Type B pancreatic cell (in vitro differentiated cells): ENCODE results near the gene SNX12. TPM values are rescaled to one million over a fixed set of nuclear protein-coding genes. Genes with fewer than 3 reads are reported as not detected.

Experiments used
- DNase-seq: peaks from one replicate; pipeline ENCODE4 v3.0.0; 2021; ENCODE audit warnings: mixed read lengths; ENCODE audit not compliant: unreplicated experiment; ENCODE audit errors: extremely low spot score
- H3K27ac Mint-ChIP-seq: 2 replicates; pipeline ENCODE4 v1.8.0; 2021; ENCODE audit warnings: mild to moderate bottlenecking, mixed read lengths
- H3K27me3 Mint-ChIP-seq: 2 replicates; pipeline ENCODE4 v1.8.0; 2021; ENCODE audit warnings: mixed read lengths
- H3K36me3 Mint-ChIP-seq: 2 replicates; pipeline ENCODE4 v1.8.0; 2021; ENCODE audit warnings: mixed read lengths
- H3K4me1 Mint-ChIP-seq: one replicate; pipeline ENCODE4 v1.8.0; 2021; ENCODE audit warnings: mixed read lengths; ENCODE audit not compliant: unreplicated experiment
- H3K4me3 Mint-ChIP-seq: 2 replicates; pipeline ENCODE4 v1.8.0; 2021; ENCODE audit warnings: mild to moderate bottlenecking, mixed read lengths
- H3K9me3 Mint-ChIP-seq: 2 replicates; pipeline ENCODE4 v1.8.0; 2021; ENCODE audit warnings: mixed read lengths
- CTCF ChIP-seq: fragments of 200-600 bp; sonication (generic); conservative IDR thresholded peaks from 2 replicates; pipeline ENCODE4 v1.5.0; 2021; ENCODE audit warnings: antibody characterized with exemption, mild to moderate bottlenecking
- long read RNA-seq: library from polyadenylated mRNA; unstranded; transcript quantifications from one replicate; pipeline ENCODE4 v2.0.0, GENCODE V29; 2020
- total RNA-seq: library from RNA; stranded (reverse); gene quantifications from 2 replicates; pipeline ENCODE4 v1.2.1, GENCODE V29; 2021; ENCODE audit warnings: low replicate concordance

The SNX12 gene
- 67.0 and 79.3 TPM in 2 replicates for total RNA-seq
- long read RNA-seq, partial matches to known transcripts = 0 of 17 reads
- long read RNA-seq, other reads (novel, unspliced or antisense) = 17 of 17 reads

DNA sequence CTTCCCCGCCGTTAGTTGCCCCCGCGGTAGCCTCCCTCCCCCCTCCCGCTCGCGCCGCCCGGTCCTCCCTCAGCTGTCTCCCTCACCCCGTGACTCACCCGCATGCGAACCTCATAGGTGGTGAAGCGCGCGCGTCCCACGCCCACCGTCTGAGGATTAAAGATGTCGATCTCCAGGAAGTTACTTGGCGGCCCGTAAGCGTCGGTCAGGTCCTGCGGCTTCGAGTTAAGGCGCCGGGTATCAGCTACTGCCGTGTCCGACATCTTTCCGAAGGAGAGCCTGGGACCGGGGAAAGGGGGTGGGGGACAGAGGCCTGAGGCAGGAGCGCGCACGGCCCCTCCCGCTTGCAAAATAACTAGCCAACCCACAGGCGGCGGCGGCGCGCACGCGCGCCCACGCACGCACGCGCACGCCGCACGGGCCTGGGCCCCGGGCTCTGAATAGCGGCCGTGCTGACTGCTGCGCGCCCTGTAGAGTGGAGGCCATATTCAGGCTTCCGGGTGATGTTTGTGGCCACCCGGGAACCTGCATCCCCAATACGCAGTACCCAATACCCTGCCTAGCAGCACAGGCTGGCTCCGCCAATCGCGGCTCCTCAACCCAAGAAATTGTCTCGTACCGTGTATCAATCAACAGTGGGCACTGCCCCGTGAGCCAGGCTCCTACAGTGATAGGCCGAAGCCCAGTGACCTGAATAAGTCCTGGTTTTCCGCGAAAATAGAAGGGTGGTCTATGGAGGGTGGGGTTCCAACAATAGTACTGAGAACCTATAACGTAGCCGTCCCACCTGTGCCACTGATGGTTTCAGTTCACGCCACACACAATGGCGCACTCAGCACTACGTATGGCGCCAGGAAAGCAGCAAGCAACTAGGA lies at the start of gene SNX12:
Gene SNX12 (minus strand): TSS at position 291 of the 875 bp plus-strand sequence. CDS start 28 bp downstream, at position 263.
- peak; percentile 88 for DNase-seq
- Mint-ChIP-seq H3K36me3 (peaks cover 4% of the 10 kb centered on the region), H3K27me3 (no peaks in the 10 kb centered on the region), H3K4me1 (peaks cover 6% of the 10 kb centered on the region), H3K27ac (peak within 1 kb of the TSS; percentile 93), H3K9me3 (no peaks in the 10 kb centered on the region), H3K4me3 (peak within 1 kb of the TSS; percentile 98)
- no peak for TF ChIP-seq CTCF

- no peak overlapping the region for H3K27ac Mint-ChIP-seq
- peaks cover under 1% of the 10 kb centered on the region for H3K9me3 Mint-ChIP-seq
- H3K4me1 Mint-ChIP-seq = no peaks in the 10 kb centered on the region
- DNase-seq = no peak
- H3K36me3 Mint-ChIP-seq = peaks cover 3% of the 10 kb centered on the region
- H3K4me3 Mint-ChIP-seq = peak overlapping the region; percentile 39
- TF ChIP-seq CTCF = no peak
- no peaks in the 10 kb centered on the region for H3K27me3 Mint-ChIP-seq
Measured at GRCh38 chrX:71117358-71117757, 49.2 kb upstream of the SNX12 start.

DNA sequence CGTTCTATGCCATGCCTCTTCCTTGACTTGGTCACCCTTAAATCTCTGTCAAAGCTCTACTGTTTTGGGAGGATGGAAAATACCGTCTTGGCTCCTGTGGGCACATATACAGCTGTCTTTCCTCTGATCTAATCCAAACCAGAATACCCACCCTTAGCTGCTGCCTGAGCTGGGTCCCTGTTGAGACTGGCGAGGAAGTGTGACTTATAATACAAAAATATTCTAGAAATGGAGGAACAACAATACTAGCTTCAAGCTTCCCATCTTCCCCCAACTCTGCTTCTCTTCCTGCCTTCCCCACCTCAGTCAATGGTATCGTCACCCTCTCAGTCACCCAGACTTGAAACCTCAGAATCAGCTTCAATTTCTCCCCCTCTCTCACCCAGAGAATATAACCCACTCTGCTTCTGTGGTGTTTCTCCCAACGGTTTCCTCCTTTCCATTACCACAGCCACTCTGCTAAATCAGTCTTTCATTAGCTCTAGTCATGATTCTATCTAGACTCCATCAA lies 43.8 kb upstream of the SNX12 start:
- H3K9me3 Mint-ChIP-seq = peaks cover 7% of the 10 kb centered on the region
- no peaks in the 10 kb centered on the region for H3K27me3 Mint-ChIP-seq
- no peak for DNase-seq
- no peaks in the 10 kb centered on the region for H3K36me3 Mint-ChIP-seq
- H3K27ac Mint-ChIP-seq = peak overlapping the region; percentile 84
- peaks cover 13% of the 10 kb centered on the region for H3K4me1 Mint-ChIP-seq
- no peak for TF ChIP-seq CTCF
- H3K4me3 Mint-ChIP-seq = no peak overlapping the region

DNA sequence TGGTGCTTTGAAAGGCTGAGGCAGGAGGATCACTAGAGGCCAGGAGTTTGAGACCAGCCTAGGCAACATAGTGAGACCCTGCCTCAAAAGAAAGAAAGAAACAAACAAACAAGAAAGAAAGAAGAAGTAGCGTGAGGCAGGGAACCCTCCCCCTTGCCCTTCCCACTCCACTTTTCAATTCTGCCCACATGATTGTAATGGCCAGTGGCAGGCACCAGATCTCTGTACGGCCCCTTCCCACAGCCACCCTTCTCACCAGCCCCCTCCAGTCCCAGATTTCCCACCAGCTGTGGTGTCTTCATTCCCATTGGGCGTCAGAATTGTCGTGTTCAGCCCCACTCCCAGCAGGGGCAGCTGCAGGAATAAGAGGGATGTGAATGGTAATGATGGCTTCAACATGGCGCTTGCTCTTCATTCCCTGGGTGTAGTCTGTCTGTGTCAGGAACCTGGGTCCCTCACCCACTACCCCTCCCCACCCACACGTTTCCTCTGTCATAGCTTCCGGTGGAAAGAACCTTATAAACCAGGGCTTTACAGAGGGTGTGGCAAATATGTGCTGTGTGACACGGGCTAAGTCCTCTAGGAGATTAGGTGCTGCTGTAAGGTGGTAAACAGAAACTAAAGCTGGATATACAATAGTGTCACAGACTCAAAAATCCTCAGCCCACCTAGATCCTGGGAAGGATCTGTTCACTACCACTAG lies 43.2 kb upstream of the SNX12 start, which contains the start of gene IL2RG:
Gene IL2RG (minus strand): TSS at position 437 of the 703 bp plus-strand sequence. CDS start 38 bp downstream, at position 399.
- Mint-ChIP-seq H3K27ac (peak within 1 kb of the TSS; percentile 84), H3K36me3 (no peaks in the 10 kb centered on the region), H3K4me3 (no peak within 1 kb of the TSS), H3K4me1 (peaks cover 13% of the 10 kb centered on the region), H3K9me3 (peaks cover 7% of the 10 kb centered on the region), H3K27me3 (no peaks in the 10 kb centered on the region)
- TF ChIP-seq CTCF = no peak
- no peak for DNase-seq

DNA sequence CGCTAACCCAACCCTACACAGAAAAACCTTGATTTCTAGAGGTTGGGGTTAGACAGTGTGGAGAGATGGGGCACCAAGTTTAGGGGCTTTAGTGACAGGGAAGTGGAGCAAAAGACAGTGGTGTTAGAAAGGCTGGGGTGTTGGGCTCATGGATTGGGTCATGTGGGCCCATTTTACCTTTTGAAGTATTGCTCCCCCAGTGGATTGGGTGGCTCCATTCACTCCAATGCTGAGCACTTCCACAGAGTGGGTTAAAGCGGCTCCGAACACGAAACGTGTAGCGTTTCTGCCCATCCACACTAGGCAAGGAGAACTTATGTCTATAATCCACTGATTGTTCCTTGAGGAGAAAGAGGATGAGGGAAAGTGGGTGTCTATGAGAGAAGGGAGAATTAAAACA lies 40.9 kb upstream of the SNX12 start:
- Mint-ChIP-seq H3K4me3 (no peak overlapping the region), H3K9me3 (peaks cover 7% of the 10 kb centered on the region), H3K27ac (no peak overlapping the region), H3K36me3 (no peaks in the 10 kb centered on the region), H3K27me3 (no peaks in the 10 kb centered on the region), H3K4me1 (peaks cover 20% of the 10 kb centered on the region)
- DNase-seq = no peak
- no peak for TF ChIP-seq CTCF
